ENCODE data around the gene PCDHGC4. TPM values are rescaled to one million over a fixed set of nuclear protein-coding genes. Genes with fewer than 3 reads are reported as not detected.

Gene PCDHGC4
- total RNA-seq (2022; extraction: Qiagen RNA extraction; ENCODE audit: low read depth) = not detected in 5 replicates

GRCh38 chr5:141484641-141485311, at the start of gene PCDHGC4:
Gene PCDHGC4, plus strand, starts transcription at chr5:141485030. Its CDS starts 144 bp downstream, at chr5:141485174.

DNA sequence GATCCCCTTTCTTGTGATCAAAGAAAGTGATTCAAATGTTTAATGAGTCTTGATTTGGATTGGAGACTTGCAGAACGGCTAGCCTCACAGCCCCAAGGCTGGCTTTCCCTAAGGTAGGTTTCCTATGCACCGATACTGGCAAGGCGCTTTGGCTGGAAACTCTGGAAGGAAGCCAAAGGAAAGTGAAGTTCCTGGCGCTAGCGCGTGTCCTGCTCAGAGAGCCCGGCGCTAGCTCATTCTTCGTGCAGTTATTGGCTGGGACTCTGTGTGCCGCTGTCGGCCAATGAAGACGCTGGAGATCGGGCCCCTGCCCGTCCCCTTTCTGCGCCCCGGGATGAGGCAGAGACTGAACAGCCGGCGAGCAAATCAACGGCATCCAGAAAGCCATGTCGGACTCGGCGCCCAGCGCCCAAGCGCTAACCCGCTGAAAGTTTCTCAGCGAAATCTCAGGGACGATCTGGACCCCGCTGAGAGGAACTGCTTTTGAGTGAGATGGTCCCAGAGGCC, 9.2 kb upstream of the PCDHGC4 start, which contains the start of gene PCDHGC3:
Gene PCDHGC3 (plus strand): TSS at position 342 of the 507 bp plus-strand sequence. CDS start 151 bp downstream, at position 493.

GRCh38 chr5:141488591-141489561, 4.0 kb downstream of the PCDHGC4 start, which contains the start of gene PCDHGC5:
Gene PCDHGC5, plus strand, starts transcription at chr5:141489081. Its CDS starts 160 bp downstream, at chr5:141489241.

Other genes starting within 250 kb of the PCDHGC4 start
- 0.06 to 0.10 TPM (median 0.08 TPM) in 3 of 5 replicates, not detected in the others for gene PCDHB15, start 239.6 kb upstream of the PCDHGC4 start, total RNA-seq (2022; extraction: Qiagen RNA extraction; ENCODE audit: low read depth)
- not detected in 5 replicates for gene SLC25A2, start 181.0 kb upstream of the PCDHGC4 start, total RNA-seq (2022; extraction: Qiagen RNA extraction; ENCODE audit: low read depth)
- 53.0 to 78.7 TPM (median 74.4 TPM) in 5 replicates for gene TAF7, start 164.2 kb upstream of the PCDHGC4 start, total RNA-seq (2022; extraction: Qiagen RNA extraction; ENCODE audit: low read depth)
- 0.31 to 0.42 TPM (median 0.35 TPM) in 5 replicates for gene PCDHGA1, start 154.5 kb upstream of the PCDHGC4 start, total RNA-seq (2022; extraction: Qiagen RNA extraction; ENCODE audit: low read depth)
- gene PCDHGA2, start 146.3 kb upstream of the PCDHGC4 start, total RNA-seq (2022; extraction: Qiagen RNA extraction; ENCODE audit: low read depth) = 0.38 to 0.87 TPM (median 0.47 TPM) in 5 replicates
- gene PCDHGA3, start 141.2 kb upstream of the PCDHGC4 start, total RNA-seq (2022; extraction: Qiagen RNA extraction; ENCODE audit: low read depth) = 0.03 TPM in 1 of 5 replicates, not detected in the others
- 1.2 to 2.3 TPM (median 1.9 TPM) in 5 replicates for gene PCDHGB1, start 134.9 kb upstream of the PCDHGC4 start, total RNA-seq (2022; extraction: Qiagen RNA extraction; ENCODE audit: low read depth)
- 0.06 to 0.19 TPM (median 0.09 TPM) in 5 replicates for gene PCDHGA4, start 130.0 kb upstream of the PCDHGC4 start, total RNA-seq (2022; extraction: Qiagen RNA extraction; ENCODE audit: low read depth)
- gene PCDHGB2, start 125.0 kb upstream of the PCDHGC4 start, total RNA-seq (2022; extraction: Qiagen RNA extraction; ENCODE audit: low read depth) = 0.08 TPM in 2 of 5 replicates, not detected in the others
- 0.07 to 0.30 TPM (median 0.13 TPM) in 5 replicates for gene PCDHGA5, start 120.9 kb upstream of the PCDHGC4 start, total RNA-seq (2022; extraction: Qiagen RNA extraction; ENCODE audit: low read depth)
- 0.17 to 0.30 TPM (median 0.23 TPM) in 5 replicates for gene PCDHGB3, start 114.8 kb upstream of the PCDHGC4 start, total RNA-seq (2022; extraction: Qiagen RNA extraction; ENCODE audit: low read depth)
- gene PCDHGA6, start 111.1 kb upstream of the PCDHGC4 start, total RNA-seq (2022; extraction: Qiagen RNA extraction; ENCODE audit: low read depth) = 0.14 to 0.27 TPM (median 0.23 TPM) in 5 replicates
- 0.67 to 1.1 TPM (median 0.88 TPM) in 5 replicates for gene PCDHGA7, start 102.3 kb upstream of the PCDHGC4 start, total RNA-seq (2022; extraction: Qiagen RNA extraction; ENCODE audit: low read depth)
- 0.56 to 1.1 TPM (median 0.93 TPM) in 5 replicates for gene PCDHGB4, start 97.3 kb upstream of the PCDHGC4 start, total RNA-seq (2022; extraction: Qiagen RNA extraction; ENCODE audit: low read depth)
- 0.03 TPM in 1 of 5 replicates, not detected in the others for gene PCDHGA8, start 92.4 kb upstream of the PCDHGC4 start, total RNA-seq (2022; extraction: Qiagen RNA extraction; ENCODE audit: low read depth)
- gene PCDHGB5, start 87.1 kb upstream of the PCDHGC4 start, total RNA-seq (2022; extraction: Qiagen RNA extraction; ENCODE audit: low read depth) = 2.0 to 3.0 TPM (median 2.5 TPM) in 5 replicates
- gene PCDHGA9, start 82.3 kb upstream of the PCDHGC4 start, total RNA-seq (2022; extraction: Qiagen RNA extraction; ENCODE audit: low read depth) = 0.03 to 0.05 TPM (median 0.04 TPM) in 3 of 5 replicates, not detected in the others
- 0.06 to 0.15 TPM (median 0.09 TPM) in 5 replicates for gene PCDHGB6, start 77.0 kb upstream of the PCDHGC4 start, total RNA-seq (2022; extraction: Qiagen RNA extraction; ENCODE audit: low read depth)
- gene PCDHGA10, start 72.0 kb upstream of the PCDHGC4 start, total RNA-seq (2022; extraction: Qiagen RNA extraction; ENCODE audit: low read depth) = not detected in 5 replicates
- gene PCDHGB7, start 67.4 kb upstream of the PCDHGC4 start, total RNA-seq (2022; extraction: Qiagen RNA extraction; ENCODE audit: low read depth) = 0.05 to 0.11 TPM (median 0.07 TPM) in 5 replicates
- gene PCDHGA11, start 64.0 kb upstream of the PCDHGC4 start, total RNA-seq (2022; extraction: Qiagen RNA extraction; ENCODE audit: low read depth) = 0.06 TPM in 1 of 5 replicates, not detected in the others
- 0.02 to 0.05 TPM in 2 of 5 replicates, not detected in the others for gene PCDHGA12, start 54.5 kb upstream of the PCDHGC4 start, total RNA-seq (2022; extraction: Qiagen RNA extraction; ENCODE audit: low read depth)
- 6.1 to 7.8 TPM (median 7.0 TPM) in 5 replicates for gene PCDHGC3, start 9.1 kb upstream of the PCDHGC4 start, total RNA-seq (2022; extraction: Qiagen RNA extraction; ENCODE audit: low read depth)
- 0.02 to 0.09 TPM in 2 of 5 replicates, not detected in the others for gene PCDHGC5, start 4.1 kb downstream of the PCDHGC4 start, total RNA-seq (2022; extraction: Qiagen RNA extraction; ENCODE audit: low read depth)
- gene DIAPH1, start 134.0 kb downstream of the PCDHGC4 start, total RNA-seq (2022; extraction: Qiagen RNA extraction; ENCODE audit: low read depth) = 94.4 to 103 TPM (median 98.2 TPM) in 5 replicates
- 48.1 to 52.6 TPM (median 51.4 TPM) in 5 replicates for gene HDAC3, start 151.8 kb downstream of the PCDHGC4 start, total RNA-seq (2022; extraction: Qiagen RNA extraction; ENCODE audit: low read depth)
- 3.7 to 5.2 TPM (median 4.3 TPM) in 5 replicates for gene RELL2, start 152.0 kb downstream of the PCDHGC4 start, total RNA-seq (2022; extraction: Qiagen RNA extraction; ENCODE audit: low read depth)
- 5.5 to 11.6 TPM (median 8.6 TPM) in 5 replicates for gene FCHSD1, start 166.4 kb downstream of the PCDHGC4 start, total RNA-seq (2022; extraction: Qiagen RNA extraction; ENCODE audit: low read depth)
- 3.3 to 5.2 TPM (median 4.0 TPM) in 5 replicates for gene ARAP3, start 197.2 kb downstream of the PCDHGC4 start, total RNA-seq (2022; extraction: Qiagen RNA extraction; ENCODE audit: low read depth)

Measured in A549 treated with RU486 at 1 μM for 4 hours (cell line).